Mesendoderm (in vitro differentiated cells): ENCODE results near the gene ANKS3.

Experiments used
- DNase-seq: peaks from one replicate; pipeline ENCODE4 v3.0.0; 2013
- H2AK5ac ChIP-seq: 2 replicates; pipeline ENCODE4 v1.6.1; 2013; ENCODE audit warnings: low read length, inconsistent platforms
- H2BK120ac ChIP-seq: 2 replicates; pipeline ENCODE4 v1.6.1; 2013; ENCODE audit warnings: low read depth, mild to moderate bottlenecking, low read length, moderate library complexity, mixed read lengths
- H2BK15ac ChIP-seq: replicated peaks from 2 replicates; pipeline ENCODE4 v1.6.1; 2013; ENCODE audit warnings: low read depth, mild to moderate bottlenecking, moderate library complexity
- H2BK5ac ChIP-seq: 2 replicates; pipeline ENCODE4 v1.6.1; 2013; ENCODE audit warnings: low read length, inconsistent platforms
- H3K18ac ChIP-seq: 2 replicates; pipeline ENCODE4 v1.6.1; 2013; ENCODE audit warnings: mild to moderate bottlenecking, low read length, mixed read lengths
- H3K23ac ChIP-seq: one replicate; pipeline ENCODE4 v1.6.1; 2013; ENCODE audit warnings: low read length
- H3K27ac ChIP-seq: 2 replicates; pipeline ENCODE4 v1.5.1; 2013; ENCODE audit warnings: low read depth, mild to moderate bottlenecking, inconsistent platforms, low read length, moderate library complexity
- H3K27me3 ChIP-seq: 2 replicates; pipeline ENCODE4 v1.6.1; 2013; ENCODE audit warnings: low read length, control low read depth, mild to moderate bottlenecking, inconsistent platforms; ENCODE audit not compliant: insufficient read depth, poor library complexity
- H3K36me3 ChIP-seq: 2 replicates; pipeline ENCODE4 v1.6.1; 2013; ENCODE audit warnings: low read length, inconsistent platforms; ENCODE audit not compliant: control insufficient read depth, insufficient read depth
- H3K4ac ChIP-seq: one replicate; pipeline ENCODE4 v1.6.1; 2013; ENCODE audit warnings: low read depth, mild to moderate bottlenecking, low read length, moderate library complexity
- H3K4me1 ChIP-seq: 2 replicates; pipeline ENCODE4 v1.6.1; 2013; ENCODE audit warnings: low read depth, low read length, inconsistent platforms; ENCODE audit not compliant: control insufficient read depth
- H3K4me2 ChIP-seq: 2 replicates; pipeline ENCODE4 v1.6.1; 2013; ENCODE audit warnings: low read length
- H3K4me3 ChIP-seq: 2 replicates; pipeline ENCODE4 v1.5.1; 2013; ENCODE audit warnings: mild to moderate bottlenecking, low read length
- H3K56ac ChIP-seq: one replicate; pipeline ENCODE4 v1.6.1; 2013; ENCODE audit warnings: low read length
- H3K79me1 ChIP-seq: 2 replicates; pipeline ENCODE4 v1.6.1; 2013; ENCODE audit warnings: low read length, inconsistent platforms
- H3K79me2 ChIP-seq: 2 replicates; pipeline ENCODE4 v1.6.1; 2013; ENCODE audit warnings: mild to moderate bottlenecking, low read length; ENCODE audit not compliant: control insufficient read depth, insufficient read depth
- H3K9ac ChIP-seq: 2 replicates; pipeline ENCODE4 v1.6.1; 2013; ENCODE audit warnings: low read length, inconsistent platforms
- H4K5ac ChIP-seq: one replicate; pipeline ENCODE4 v1.6.1; 2013; ENCODE audit warnings: low read length
- H4K8ac ChIP-seq: one replicate; pipeline ENCODE4 v1.6.1; 2013; ENCODE audit warnings: low read depth, mild to moderate bottlenecking, control low read depth, low read length, moderate library complexity
- WGBS: extraction: QIAGEN DNeasy Blood & Tissue Kit; methylation state at CpG from one replicate; pipeline ENCODE4 v1.1.7; 2013; ENCODE audit warnings: low lambda C conversion rate, missing lambda C conversion rate; ENCODE audit not compliant: insufficient coverage; ENCODE audit errors: extremely low coverage; 5-methylcytosine and 5-hydroxymethylcytosine counted together

The ANKS3 gene

DNA sequence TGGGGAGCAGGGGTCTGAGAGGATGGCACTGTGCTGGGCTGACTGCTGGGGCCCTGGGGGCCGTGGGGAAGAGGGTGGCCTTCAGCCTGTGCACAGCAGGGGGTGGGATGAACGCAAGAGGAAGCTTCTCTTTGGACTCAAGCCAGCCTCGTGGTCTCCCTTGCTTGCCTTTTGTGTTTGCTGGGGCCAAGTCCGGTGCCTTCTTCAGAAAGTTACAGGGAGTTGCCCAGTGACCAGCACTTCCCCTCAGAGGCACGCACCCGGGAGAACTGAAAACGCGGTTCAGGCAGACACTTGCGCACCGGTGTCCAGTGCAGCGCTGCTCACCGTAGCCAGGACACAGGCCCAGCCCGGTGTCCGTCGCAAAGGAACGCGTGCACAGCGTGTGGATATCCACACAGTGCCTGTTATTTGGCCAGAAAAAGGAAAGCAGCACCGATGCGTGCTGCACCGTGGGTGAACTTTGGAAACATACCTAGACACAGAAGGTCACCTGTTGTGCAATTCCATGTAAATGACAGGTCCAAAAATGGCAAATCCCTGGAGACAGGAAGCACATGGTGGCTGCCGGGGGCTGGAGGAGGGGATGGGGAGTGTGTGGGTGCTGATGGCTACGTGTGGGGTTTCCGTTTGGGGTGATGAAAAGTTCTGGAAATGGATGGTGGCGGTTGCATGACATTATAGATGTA is 70.2 kb downstream of the ANKS3 start:
- Histone ChIP-seq H3K27ac (no peak overlapping the region), H3K27me3 (no peaks in the 10 kb centered on the region), H4K5ac (no peak overlapping the region), H3K9ac (no peak overlapping the region), H2BK15ac (no peak overlapping the region), H2BK5ac (no peak overlapping the region), H3K79me1 (peaks cover 3% of the 10 kb centered on the region), H3K4me2 (no peak overlapping the region), H3K4ac (no peak overlapping the region), H3K18ac (no peak overlapping the region), H2AK5ac (no peak overlapping the region), H3K4me1 (no peaks in the 10 kb centered on the region), H2BK120ac (no peak overlapping the region), H3K79me2 (no peaks in the 10 kb centered on the region), H3K23ac (no peak overlapping the region), H3K4me3 (no peak overlapping the region), H4K8ac (no peak overlapping the region), H3K36me3 (peaks cover 6% of the 10 kb centered on the region), H3K56ac (no peak overlapping the region)
- DNase-seq, result no peak
- no CpG with 5 or more reads among the region's 25 CpGs for WGBS

DNA sequence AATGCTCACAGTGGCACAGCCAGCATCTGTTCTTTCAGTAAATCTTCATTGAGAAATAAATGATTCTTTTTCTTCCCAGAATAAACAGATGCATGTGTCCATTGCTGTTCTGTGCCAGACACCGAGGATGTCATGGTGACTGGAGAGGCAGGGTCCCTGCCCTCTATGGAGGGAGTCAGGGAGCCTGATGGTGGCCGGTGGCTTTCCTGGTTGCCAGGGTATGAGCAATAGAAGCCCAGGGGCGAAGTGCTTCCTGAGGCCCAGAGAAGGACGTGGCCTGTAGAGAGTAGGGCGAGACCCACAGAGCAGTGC is 70.7 kb downstream of the ANKS3 start:
- Histone ChIP-seq H3K23ac (no peak overlapping the region), H3K4ac (no peak overlapping the region), H2BK120ac (no peak overlapping the region), H2BK5ac (no peak overlapping the region), H3K18ac (no peak overlapping the region), H3K79me1 (peaks cover 3% of the 10 kb centered on the region), H4K8ac (no peak overlapping the region), H3K4me3 (no peak overlapping the region), H3K27me3 (no peaks in the 10 kb centered on the region), H2AK5ac (no peak overlapping the region), H3K27ac (no peak overlapping the region), H3K9ac (no peak overlapping the region), H3K56ac (no peak overlapping the region), H3K4me1 (no peaks in the 10 kb centered on the region), H3K4me2 (no peak overlapping the region), H4K5ac (no peak overlapping the region), H3K36me3 (peaks cover 2% of the 10 kb centered on the region), H2BK15ac (no peak overlapping the region), H3K79me2 (no peaks in the 10 kb centered on the region)
- no peak for DNase-seq
- WGBS, result no CpG with 5 or more reads among the region's 5 CpGs

DNA sequence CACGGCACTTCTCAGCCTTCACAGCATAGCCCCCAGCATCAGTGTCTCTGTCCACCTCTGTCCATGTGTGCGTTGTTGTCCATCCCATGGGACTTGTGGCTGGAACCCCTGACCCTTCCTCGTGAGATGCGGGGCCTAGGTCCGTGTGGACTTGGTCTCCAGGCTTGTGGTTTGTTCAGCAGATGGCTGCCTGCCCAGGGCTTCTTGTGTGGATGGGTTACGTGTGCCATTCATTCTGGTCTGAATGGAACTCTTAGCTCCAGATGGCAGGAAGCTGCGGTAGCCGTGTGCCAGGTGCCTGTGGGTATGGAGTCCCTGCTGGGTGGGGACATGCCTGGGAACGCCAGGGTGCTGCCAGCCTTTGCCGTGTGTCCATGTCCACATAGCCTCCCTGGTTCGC is 72.4 kb downstream of the ANKS3 start:
- DNase-seq, result no peak
- no CpG with 5 or more reads among the region's 11 CpGs for WGBS
- Histone ChIP-seq H3K4me2 (no peak overlapping the region), H3K9ac (no peak overlapping the region), H3K79me1 (peaks cover 3% of the 10 kb centered on the region), H2AK5ac (no peak overlapping the region), H3K4ac (no peak overlapping the region), H3K36me3 (peaks cover 2% of the 10 kb centered on the region), H2BK15ac (no peak overlapping the region), H3K18ac (no peak overlapping the region), H2BK120ac (no peak overlapping the region), H4K5ac (no peak overlapping the region), H3K27ac (no peak overlapping the region), H4K8ac (no peak overlapping the region), H3K4me1 (no peaks in the 10 kb centered on the region), H2BK5ac (no peak overlapping the region), H3K27me3 (no peaks in the 10 kb centered on the region), H3K56ac (no peak overlapping the region), H3K79me2 (no peaks in the 10 kb centered on the region), H3K23ac (no peak overlapping the region), H3K4me3 (no peak overlapping the region)

DNA sequence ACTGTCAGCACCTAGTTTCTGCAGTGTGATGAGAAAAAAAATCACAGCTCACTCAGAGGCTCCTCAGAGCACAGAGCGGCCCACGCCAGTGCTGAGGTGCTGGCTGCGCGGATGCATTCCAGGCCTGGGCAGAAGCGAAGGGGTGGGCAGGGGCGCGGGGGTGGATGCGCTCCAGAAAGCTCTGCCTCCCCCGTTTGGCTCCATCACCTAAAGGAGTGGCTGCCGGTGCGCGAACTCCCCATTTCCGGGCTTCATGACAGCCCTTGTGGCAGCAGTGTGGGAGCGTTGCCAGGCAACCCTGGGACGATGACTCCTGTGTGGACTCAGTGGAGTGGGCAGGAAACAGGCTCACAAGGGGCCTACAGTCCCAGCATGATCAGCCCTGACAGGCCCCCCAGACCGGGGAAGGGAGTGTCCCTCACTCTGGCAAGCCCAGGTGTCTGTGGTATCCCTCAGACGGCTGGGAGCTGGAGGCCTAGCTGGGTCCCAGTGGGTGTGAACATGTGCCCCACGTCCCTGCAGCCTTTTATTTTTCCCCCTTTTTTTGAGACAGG is 73.5 kb downstream of the ANKS3 start:
- Histone ChIP-seq H3K27me3 (no peaks in the 10 kb centered on the region), H2BK5ac (no peak overlapping the region), H3K79me1 (peaks cover 3% of the 10 kb centered on the region), H4K5ac (no peak overlapping the region), H3K9ac (no peak overlapping the region), H2BK120ac (no peak overlapping the region), H3K27ac (no peak overlapping the region), H3K18ac (no peak overlapping the region), H4K8ac (no peak overlapping the region), H3K4ac (no peak overlapping the region), H3K4me1 (no peaks in the 10 kb centered on the region), H3K4me2 (no peak overlapping the region), H3K4me3 (no peak overlapping the region), H2BK15ac (no peak overlapping the region), H3K79me2 (no peaks in the 10 kb centered on the region), H3K36me3 (peaks cover 2% of the 10 kb centered on the region), H2AK5ac (no peak overlapping the region), H3K56ac (no peak overlapping the region), H3K23ac (no peak overlapping the region)
- WGBS, result no CpG with 5 or more reads among the region's 18 CpGs
- DNase-seq, result no peak

DNA sequence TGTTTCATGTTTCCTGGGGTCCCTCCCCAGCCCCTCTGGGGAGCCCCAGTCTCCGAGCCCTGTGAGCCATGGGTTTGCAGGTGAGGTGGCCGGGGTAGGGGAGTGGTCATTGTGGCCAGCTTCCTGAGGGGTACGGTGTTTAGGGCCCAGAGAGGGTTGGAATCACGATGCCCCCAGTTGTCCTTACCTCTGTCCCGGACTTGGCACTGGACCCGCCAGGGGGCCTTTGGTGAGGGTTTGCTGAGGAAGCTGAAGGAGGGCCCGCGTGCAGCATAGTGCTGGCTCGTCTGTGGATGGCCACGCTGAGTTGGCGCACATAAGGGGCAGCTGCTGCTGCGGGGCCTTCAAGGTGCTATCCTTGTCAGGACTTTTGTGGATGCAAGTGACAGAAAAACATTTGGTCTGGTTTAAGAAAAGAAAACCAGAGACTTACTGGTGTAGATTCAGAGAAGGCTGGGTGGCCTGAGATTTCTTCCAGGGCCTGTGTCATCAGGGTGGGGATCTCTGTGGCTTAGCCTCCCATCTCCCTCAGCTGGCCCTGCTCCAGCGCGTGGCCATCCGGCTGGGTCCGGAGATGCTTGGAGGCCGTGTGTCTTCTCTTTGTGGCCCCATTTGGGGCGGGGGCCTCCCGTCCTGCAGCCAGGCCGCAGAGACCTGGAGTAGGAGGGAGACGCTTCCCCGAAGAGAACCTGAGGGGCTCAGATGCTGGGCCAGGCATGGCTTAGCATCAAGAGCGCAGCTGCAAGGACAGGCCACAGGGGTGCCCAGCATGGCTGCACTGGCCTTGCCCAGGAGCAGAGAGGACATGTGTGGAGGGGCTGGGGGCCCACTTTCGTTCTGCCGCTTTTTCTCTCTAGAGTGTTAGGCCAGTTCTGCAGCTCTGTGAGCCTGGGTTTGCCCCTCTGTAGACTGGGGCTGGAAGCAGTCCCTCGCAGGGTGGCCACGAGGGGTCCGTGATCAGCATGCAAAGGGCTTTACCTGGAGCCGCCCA is 74.4 kb downstream of the ANKS3 start:
- Histone ChIP-seq H3K9ac (no peak overlapping the region), H3K4me2 (no peak overlapping the region), H3K27me3 (no peaks in the 10 kb centered on the region), H4K5ac (no peak overlapping the region), H2BK15ac (no peak overlapping the region), H4K8ac (no peak overlapping the region), H2BK120ac (no peak overlapping the region), H3K23ac (no peak overlapping the region), H3K27ac (no peak overlapping the region), H3K79me2 (no peaks in the 10 kb centered on the region), H3K4ac (no peak overlapping the region), H2BK5ac (no peak overlapping the region), H3K4me3 (no peak overlapping the region), H3K56ac (no peak overlapping the region), H2AK5ac (no peak overlapping the region), H3K4me1 (no peaks in the 10 kb centered on the region), H3K79me1 (peaks cover 3% of the 10 kb centered on the region), H3K18ac (no peak overlapping the region), H3K36me3 (peaks cover under 1% of the 10 kb centered on the region)
- DNase-seq, result no peak
- WGBS, result no CpG with 5 or more reads among the region's 29 CpGs
